Esophagus squamous epithelium (tissue), 4 donors: ENCODE data around the gene TTBK2.

Experiments
- CTCF ChIP-seq, 6 experiments: fragments of 450-650 bp in 4 of 6; fragments of 200-600 bp in 2 of 6; sonication (generic) in 2 of 6; IDR thresholded peaks; one replicate each; pipeline ENCODE4 v1.5.1; 2016 to 2019; ENCODE audit warnings: antibody characterized with exemption in 6 of 6, mild to moderate bottlenecking in 4 of 6, moderate library complexity in 4 of 6
- POLR2A ChIP-seq, 4 donors: fragments of 450-650 bp; IDR thresholded peaks; one replicate each; pipeline ENCODE4 v1.6.1; 2017; ENCODE audit warnings: antibody characterized with exemption in 4 of 4, mild to moderate bottlenecking in 4 of 4, moderate library complexity in 3 of 4

- TF ChIP-seq CTCF (IDR thresholded peaks at IDR 0.05) (no peak), POLR2A (IDR thresholded peaks at IDR 0.05) (no peak)
These were observed 170.3 kb downstream of the TTBK2 start for GRCh38 chr15:42750306-42750705.
